ENCODE data around the gene ANKS1B. TPM values are rescaled to one million over a fixed set of nuclear protein-coding genes. Genes with fewer than 3 reads are reported as not detected.
"Not testable (repeated sequence)": the region's sequence is repeated elsewhere in the genome, so short reads cannot be mapped to it uniquely, and the experiment has no call there.

The ANKS1B gene
- total RNA-seq, 4 donors from 2014 or later: 4.9 to 15.4 (median 9.4) TPM

DNA sequence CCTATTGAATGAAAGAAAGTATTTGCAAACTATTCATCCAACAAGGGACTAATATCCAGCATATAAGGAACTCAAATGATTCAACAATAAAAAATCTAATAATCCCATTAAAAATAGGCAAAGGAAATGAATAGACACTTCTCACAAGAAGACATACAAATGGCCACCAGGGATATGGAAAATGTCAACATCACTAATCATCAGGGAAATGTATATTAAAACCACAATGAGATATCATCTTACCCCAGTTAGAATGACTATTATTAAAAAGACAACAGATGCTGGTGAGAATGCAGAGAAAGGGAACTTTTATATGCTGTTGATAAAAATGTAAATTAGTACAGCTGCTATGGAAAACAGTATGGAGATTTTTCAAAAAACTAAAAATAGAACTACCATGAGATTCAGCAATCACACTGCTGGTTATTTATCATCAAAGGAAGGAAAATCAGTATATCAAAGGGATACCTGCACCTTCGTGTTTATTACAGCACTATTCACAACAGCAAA lies 247.9 kb downstream of the ANKS1B start:
- 56% methylated on average over 1 of the region's 1 CpG for WGBS
- H3K4me1 ChIP-seq: no peaks in the 10 kb centered on the region
- H3K27me3 ChIP-seq: no peaks in the 10 kb centered on the region
- TF ChIP-seq EP300 (IDR thresholded peaks at IDR 0.05) (no peak), POLR2AphosphoS5 (IDR thresholded peaks at IDR 0.05) (no peak), POLR2A (IDR thresholded peaks at IDR 0.05) (no peak)
- TF ChIP-seq, protein P1, sequence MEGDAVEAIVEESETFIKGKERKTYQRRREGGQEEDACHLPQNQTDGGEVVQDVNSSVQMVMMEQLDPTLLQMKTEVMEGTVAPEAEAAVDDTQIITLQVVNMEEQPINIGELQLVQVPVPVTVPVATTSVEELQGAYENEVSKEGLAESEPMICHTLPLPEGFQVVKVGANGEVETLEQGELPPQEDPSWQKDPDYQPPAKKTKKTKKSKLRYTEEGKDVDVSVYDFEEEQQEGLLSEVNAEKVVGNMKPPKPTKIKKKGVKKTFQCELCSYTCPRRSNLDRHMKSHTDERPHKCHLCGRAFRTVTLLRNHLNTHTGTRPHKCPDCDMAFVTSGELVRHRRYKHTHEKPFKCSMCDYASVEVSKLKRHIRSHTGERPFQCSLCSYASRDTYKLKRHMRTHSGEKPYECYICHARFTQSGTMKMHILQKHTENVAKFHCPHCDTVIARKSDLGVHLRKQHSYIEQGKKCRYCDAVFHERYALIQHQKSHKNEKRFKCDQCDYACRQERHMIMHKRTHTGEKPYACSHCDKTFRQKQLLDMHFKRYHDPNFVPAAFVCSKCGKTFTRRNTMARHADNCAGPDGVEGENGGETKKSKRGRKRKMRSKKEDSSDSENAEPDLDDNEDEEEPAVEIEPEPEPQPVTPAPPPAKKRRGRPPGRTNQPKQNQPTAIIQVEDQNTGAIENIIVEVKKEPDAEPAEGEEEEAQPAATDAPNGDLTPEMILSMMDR (IDR thresholded peaks at IDR 0.05): no peak
- H3K9me3 ChIP-seq: no peaks in the 10 kb centered on the region
- no peak for DNase-seq (ENCODE audit: low spot score in 2 of 2)
- H3K36me3 ChIP-seq: no peaks in the 10 kb centered on the region
- H3K27ac ChIP-seq: no peak overlapping the region
- no peak overlapping the region for H3K4me3 ChIP-seq

DNA sequence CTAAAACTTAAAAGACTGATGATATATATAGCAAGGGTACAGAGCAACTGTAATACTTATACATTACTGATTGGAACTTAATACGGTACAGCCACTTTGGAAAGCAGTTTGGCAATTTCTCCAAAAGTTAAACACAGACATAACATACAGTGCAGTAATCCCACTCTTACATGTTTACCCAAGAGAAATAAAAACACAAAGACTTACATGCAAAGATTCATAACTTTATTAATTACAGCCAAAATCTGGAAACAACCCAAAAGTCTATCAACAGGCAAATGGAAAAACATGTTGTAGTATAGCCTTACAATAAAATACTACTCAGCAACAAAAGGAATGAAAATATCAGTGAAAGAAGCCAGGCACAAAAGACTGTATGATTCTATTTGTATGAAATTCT lies 252.6 kb downstream of the ANKS1B start:
- no peaks in the 10 kb centered on the region for H3K4me1 ChIP-seq
- peaks cover 7% of the 10 kb centered on the region for H3K9me3 ChIP-seq
- H3K36me3 ChIP-seq: no peaks in the 10 kb centered on the region
- no peak overlapping the region for H3K27ac ChIP-seq
- H3K27me3 ChIP-seq: no peaks in the 10 kb centered on the region
- WGBS: 65% methylated on average over 1 of the region's 1 CpG
- TF ChIP-seq EP300 (IDR thresholded peaks at IDR 0.05) (no peak), POLR2A (IDR thresholded peaks at IDR 0.05) (no peak), POLR2AphosphoS5 (IDR thresholded peaks at IDR 0.05) (no peak)
- TF ChIP-seq, protein P1 (IDR thresholded peaks at IDR 0.05): no peak
- H3K4me3 ChIP-seq: no peak overlapping the region
- DNase-seq (ENCODE audit: low spot score in 2 of 2): no peak

DNA sequence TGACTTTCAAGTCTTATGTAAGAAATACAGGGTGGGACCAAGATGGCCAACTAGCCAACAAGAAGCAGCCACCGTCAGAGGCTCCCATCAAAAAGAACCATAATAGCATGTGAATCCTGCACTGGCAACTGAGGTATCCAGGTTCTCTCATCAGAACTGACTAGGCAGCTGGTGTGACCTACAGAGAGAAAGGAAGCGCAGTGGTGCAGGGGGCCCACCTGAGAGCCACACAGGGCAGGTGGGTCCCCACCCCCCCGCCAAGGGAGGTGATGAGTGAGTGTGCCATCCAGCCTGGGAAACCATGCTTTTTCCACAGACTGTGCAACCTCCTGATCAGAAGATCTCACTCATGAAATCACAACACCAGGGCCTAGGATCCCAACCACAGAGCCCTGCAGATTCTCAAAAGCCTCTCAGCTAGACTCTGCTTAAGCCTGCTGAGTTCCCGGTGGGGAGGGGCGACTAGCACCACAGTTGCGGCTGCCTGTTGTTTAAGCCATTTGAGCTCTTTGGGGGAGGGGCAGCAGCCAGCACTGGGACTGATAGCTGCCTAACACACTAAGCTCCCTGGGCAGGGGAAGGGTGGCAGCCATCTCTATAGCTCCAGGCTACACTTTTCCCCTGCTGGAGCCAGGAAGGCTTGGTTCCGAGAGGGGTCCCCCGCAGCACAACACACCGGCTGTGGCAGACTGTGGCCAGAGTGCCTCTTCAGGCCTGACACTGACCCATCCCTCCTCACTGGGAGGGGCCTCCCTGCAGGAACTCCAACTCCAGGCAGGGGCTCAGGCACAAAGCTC lies 261.8 kb downstream of the ANKS1B start:
- Histone ChIP-seq H3K27me3 (no peaks in the 10 kb centered on the region), H3K4me3 (no peak overlapping the region), H3K9me3 (peaks cover 6% of the 10 kb centered on the region), H3K27ac (no peak overlapping the region), H3K4me1 (no peaks in the 10 kb centered on the region), H3K36me3 (no peaks in the 10 kb centered on the region)
- no peak for TF ChIP-seq POLR2AphosphoS5 (IDR thresholded peaks at IDR 0.05)
- TF ChIP-seq POLR2A (IDR thresholded peaks at IDR 0.05): no peak
- TF ChIP-seq EP300 (IDR thresholded peaks at IDR 0.05): no peak
- TF ChIP-seq, protein P1 (IDR thresholded peaks at IDR 0.05): no peak
- DNase-seq (ENCODE audit: low spot score in 2 of 2): no peak
- 98% methylated on average over 5 of the region's 9 CpGs for WGBS

GRCh38 chr12:99721715-99722275 lies 262.9 kb downstream of the ANKS1B start:
- 65% methylated on average over 2 of the region's 2 CpGs for WGBS
- no peaks in the 10 kb centered on the region for H3K4me1 ChIP-seq
- TF ChIP-seq, protein P1 (IDR thresholded peaks at IDR 0.05): no peak
- TF ChIP-seq POLR2A (IDR thresholded peaks at IDR 0.05): no peak
- no peak for TF ChIP-seq EP300 (IDR thresholded peaks at IDR 0.05)
- TF ChIP-seq POLR2AphosphoS5 (IDR thresholded peaks at IDR 0.05): no peak
- no peak overlapping the region for H3K27ac ChIP-seq
- no peaks in the 10 kb centered on the region for H3K27me3 ChIP-seq
- no peak overlapping the region for H3K4me3 ChIP-seq
- DNase-seq (ENCODE audit: low spot score in 2 of 2): no peak
- H3K9me3 ChIP-seq: peaks cover 4% of the 10 kb centered on the region
- H3K36me3 ChIP-seq: no peaks in the 10 kb centered on the region

- 88% methylated on average over 4 of the region's 4 CpGs for WGBS
- H3K9me3 ChIP-seq; DNase-seq (ENCODE audit: low spot score in 2 of 2); H3K27me3 ChIP-seq; H3K4me3 ChIP-seq; H3K36me3 ChIP-seq; H3K27ac ChIP-seq; H3K4me1 ChIP-seq: not testable (repeated sequence)
These were observed 264.7 kb downstream of the ANKS1B start for GRCh38 chr12:99720083-99720465.

GRCh38 chr12:99719411-99720082 lies 265.2 kb downstream of the ANKS1B start:
- not testable (repeated sequence) for H3K4me3 ChIP-seq; H3K4me1 ChIP-seq; DNase-seq (ENCODE audit: low spot score in 2 of 2); H3K27ac ChIP-seq; H3K27me3 ChIP-seq; H3K36me3 ChIP-seq; H3K9me3 ChIP-seq
- 93% methylated on average over 8 of the region's 8 CpGs for WGBS

DNA sequence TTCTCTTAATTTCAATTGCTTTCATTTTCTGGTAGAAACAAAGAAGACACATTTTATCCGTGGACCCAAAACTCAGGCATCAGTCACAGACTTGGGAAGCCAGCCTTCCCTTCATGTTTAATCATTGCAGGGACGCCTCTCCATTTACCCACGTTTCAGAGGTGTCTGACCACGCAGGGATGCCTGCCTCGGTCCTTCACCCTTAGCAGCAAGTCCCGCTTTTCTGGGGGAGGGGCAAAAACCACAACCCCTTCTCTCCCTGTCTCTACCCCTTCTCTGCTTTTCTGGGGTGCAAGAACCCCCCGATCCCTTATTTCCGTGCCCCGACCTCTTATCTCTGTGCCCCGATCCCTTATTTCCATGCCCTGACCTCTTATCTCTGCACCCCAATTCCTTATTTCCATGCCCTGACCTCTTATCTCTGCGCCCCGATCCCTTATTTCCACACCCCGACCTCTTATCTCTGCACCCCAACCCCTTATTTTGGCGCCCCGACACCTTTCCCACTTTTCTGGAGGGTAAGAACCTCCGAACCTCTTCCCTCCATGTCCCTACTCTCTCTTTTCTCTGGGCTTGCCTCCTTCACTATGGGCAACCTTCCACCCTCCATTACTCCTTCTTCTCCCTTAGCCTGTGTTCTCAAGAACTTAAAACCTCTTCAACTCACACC lies 268.8 kb downstream of the ANKS1B start:
- not testable (repeated sequence) for DNase-seq (ENCODE audit: low spot score in 2 of 2); H3K36me3 ChIP-seq; H3K27me3 ChIP-seq; H3K9me3 ChIP-seq; H3K4me1 ChIP-seq; H3K27ac ChIP-seq; H3K4me3 ChIP-seq
- 88% methylated on average over 16 of the region's 16 CpGs for WGBS

- H3K4me3 ChIP-seq; DNase-seq (ENCODE audit: low spot score in 2 of 2); H3K4me1 ChIP-seq; H3K9me3 ChIP-seq; H3K27me3 ChIP-seq; H3K36me3 ChIP-seq; H3K27ac ChIP-seq: not testable (repeated sequence)
- WGBS: 88% methylated on average over 4 of the region's 4 CpGs
These were observed 269.8 kb downstream of the ANKS1B start for GRCh38 chr12:99714921-99715320.

Data from suprapubic skin (tissue), 4 donors.